ENCODE results near the gene EME1.
"Not testable (repeated sequence)": the region's sequence is repeated elsewhere in the genome, so short reads cannot be mapped to it uniquely, and the experiment has no call there.

EME1 gene

GRCh38 chr17:50406578-50406977, 33.5 kb downstream of the EME1 start:
- FAIRE-seq (no peak), DNase-seq (ENCODE audit: insufficient read length, low spot score) (no peak)
- no peak for TF ChIP-seq SPI1 (IDR thresholded peaks at IDR 0.05; ENCODE audit: low read depth, low read length)
- no peak for TF ChIP-seq TAF1 (IDR thresholded peaks at IDR 0.05; ENCODE audit: low read depth, low read length)
- TF ChIP-seq POU2F2 (IDR thresholded peaks at IDR 0.05; ENCODE audit: low read depth, low read length), result no peak
- no peak for TF ChIP-seq PAX5 (IDR thresholded peaks at IDR 0.05; ENCODE audit: insufficient read depth, low read length, severe bottlenecking)
- no peak for TF ChIP-seq POLR2A (IDR thresholded peaks at IDR 0.05; ENCODE audit: low read depth, low read length)
- no peak for TF ChIP-seq POLR2AphosphoS5 (IDR thresholded peaks at IDR 0.05; ENCODE audit: low read depth, low read length)

GRCh38 chr17:50407921-50408320, 34.9 kb downstream of the EME1 start:
- FAIRE-seq, result no peak

GRCh38 chr17:50412188-50412732, 39.2 kb downstream of the EME1 start:
- DNase-seq (ENCODE audit: insufficient read length, low spot score), result no peak
- TF ChIP-seq POLR2A (IDR thresholded peaks at IDR 0.05; ENCODE audit: low read depth, low read length) (no peak), POU2F2 (IDR thresholded peaks at IDR 0.05; ENCODE audit: low read depth, low read length) (no peak), SPI1 (IDR thresholded peaks at IDR 0.05; ENCODE audit: low read depth, low read length) (no peak), TAF1 (IDR thresholded peaks at IDR 0.05; ENCODE audit: low read depth, low read length) (no peak), PAX5 (IDR thresholded peaks at IDR 0.05; ENCODE audit: insufficient read depth, low read length, severe bottlenecking) (no peak), POLR2AphosphoS5 (IDR thresholded peaks at IDR 0.05; ENCODE audit: low read depth, low read length) (no peak)
- FAIRE-seq, result no peak

More at GRCh38 chr17:50407921-50408320, 34.9 kb downstream of the EME1 start:
- TF ChIP-seq POU2F2 (IDR thresholded peaks at IDR 0.05; ENCODE audit: low read depth, low read length) (no peak), POLR2AphosphoS5 (IDR thresholded peaks at IDR 0.05; ENCODE audit: low read depth, low read length) (no peak), SPI1 (IDR thresholded peaks at IDR 0.05; ENCODE audit: low read depth, low read length) (no peak), POLR2A (IDR thresholded peaks at IDR 0.05; ENCODE audit: low read depth, low read length) (no peak)
- DNase-seq (ENCODE audit: insufficient read length, low spot score), result no peak

- no peak for DNase-seq (ENCODE audit: insufficient read length, low spot score)
- no peak for TF ChIP-seq PAX5 (IDR thresholded peaks at IDR 0.05; ENCODE audit: insufficient read depth, low read length, severe bottlenecking)
- TF ChIP-seq POLR2AphosphoS5 (IDR thresholded peaks at IDR 0.05; ENCODE audit: low read depth, low read length), result no peak
- TF ChIP-seq TAF1 (IDR thresholded peaks at IDR 0.05; ENCODE audit: low read depth, low read length), result no peak
- no peak for TF ChIP-seq SPI1 (IDR thresholded peaks at IDR 0.05; ENCODE audit: low read depth, low read length)
- no peak for TF ChIP-seq POLR2A (IDR thresholded peaks at IDR 0.05; ENCODE audit: low read depth, low read length)
- no peak for TF ChIP-seq POU2F2 (IDR thresholded peaks at IDR 0.05; ENCODE audit: low read depth, low read length)
- no peak for FAIRE-seq
Observed at GRCh38 chr17:50414808-50415207, 41.8 kb downstream of the EME1 start.

GRCh38 chr17:50419577-50419976, 46.5 kb downstream of the EME1 start:
- not testable (repeated sequence) for DNase-seq (ENCODE audit: insufficient read length, low spot score); FAIRE-seq

GRCh38 chr17:50420419-50421112, 47.5 kb downstream of the EME1 start:
- DNase-seq (ENCODE audit: insufficient read length, low spot score) (no peak), FAIRE-seq (no peak)
- TF ChIP-seq SPI1 (IDR thresholded peaks at IDR 0.05; ENCODE audit: low read depth, low read length) (no peak), POU2F2 (IDR thresholded peaks at IDR 0.05; ENCODE audit: low read depth, low read length) (no peak), POLR2A (IDR thresholded peaks at IDR 0.05; ENCODE audit: low read depth, low read length) (no peak), POLR2AphosphoS5 (IDR thresholded peaks at IDR 0.05; ENCODE audit: low read depth, low read length) (no peak), PAX5 (IDR thresholded peaks at IDR 0.05; ENCODE audit: insufficient read depth, low read length, severe bottlenecking) (no peak), TAF1 (IDR thresholded peaks at IDR 0.05; ENCODE audit: low read depth, low read length) (no peak)

- no peak for DNase-seq (ENCODE audit: insufficient read length, low spot score)
- FAIRE-seq, result no peak
- TF ChIP-seq POLR2A (IDR thresholded peaks at IDR 0.05; ENCODE audit: low read depth, low read length), result no peak
- no peak for TF ChIP-seq POU2F2 (IDR thresholded peaks at IDR 0.05; ENCODE audit: low read depth, low read length)
- no peak for TF ChIP-seq TAF1 (IDR thresholded peaks at IDR 0.05; ENCODE audit: low read depth, low read length)
- TF ChIP-seq PAX5 (IDR thresholded peaks at IDR 0.05; ENCODE audit: insufficient read depth, low read length, severe bottlenecking), result no peak
- no peak for TF ChIP-seq POLR2AphosphoS5 (IDR thresholded peaks at IDR 0.05; ENCODE audit: low read depth, low read length)
- TF ChIP-seq SPI1 (IDR thresholded peaks at IDR 0.05; ENCODE audit: low read depth, low read length), result no peak
Observed at GRCh38 chr17:50421308-50422051, 48.5 kb downstream of the EME1 start.

GRCh38 chr17:50422738-50423137, 49.7 kb downstream of the EME1 start:
- no peak for DNase-seq (ENCODE audit: insufficient read length, low spot score)
- TF ChIP-seq PAX5 (IDR thresholded peaks at IDR 0.05; ENCODE audit: insufficient read depth, low read length, severe bottlenecking) (no peak), SPI1 (IDR thresholded peaks at IDR 0.05; ENCODE audit: low read depth, low read length) (no peak), POU2F2 (IDR thresholded peaks at IDR 0.05; ENCODE audit: low read depth, low read length) (no peak), TAF1 (IDR thresholded peaks at IDR 0.05; ENCODE audit: low read depth, low read length) (no peak), POLR2A (IDR thresholded peaks at IDR 0.05; ENCODE audit: low read depth, low read length) (no peak)
- no peak for FAIRE-seq

- DNase-seq (ENCODE audit: insufficient read length, low spot score) (no peak), FAIRE-seq (no peak)
- TF ChIP-seq POU2F2 (IDR thresholded peaks at IDR 0.05; ENCODE audit: low read depth, low read length) (no peak), TAF1 (IDR thresholded peaks at IDR 0.05; ENCODE audit: low read depth, low read length) (no peak), SPI1 (IDR thresholded peaks at IDR 0.05; ENCODE audit: low read depth, low read length) (no peak), POLR2AphosphoS5 (IDR thresholded peaks at IDR 0.05; ENCODE audit: low read depth, low read length) (no peak), PAX5 (IDR thresholded peaks at IDR 0.05; ENCODE audit: insufficient read depth, low read length, severe bottlenecking) (no peak), POLR2A (IDR thresholded peaks at IDR 0.05; ENCODE audit: low read depth, low read length) (no peak)
Observed at GRCh38 chr17:50423553-50424159, 50.6 kb downstream of the EME1 start.
